ENCODE results near the gene ERF.

The ERF gene

DNA sequence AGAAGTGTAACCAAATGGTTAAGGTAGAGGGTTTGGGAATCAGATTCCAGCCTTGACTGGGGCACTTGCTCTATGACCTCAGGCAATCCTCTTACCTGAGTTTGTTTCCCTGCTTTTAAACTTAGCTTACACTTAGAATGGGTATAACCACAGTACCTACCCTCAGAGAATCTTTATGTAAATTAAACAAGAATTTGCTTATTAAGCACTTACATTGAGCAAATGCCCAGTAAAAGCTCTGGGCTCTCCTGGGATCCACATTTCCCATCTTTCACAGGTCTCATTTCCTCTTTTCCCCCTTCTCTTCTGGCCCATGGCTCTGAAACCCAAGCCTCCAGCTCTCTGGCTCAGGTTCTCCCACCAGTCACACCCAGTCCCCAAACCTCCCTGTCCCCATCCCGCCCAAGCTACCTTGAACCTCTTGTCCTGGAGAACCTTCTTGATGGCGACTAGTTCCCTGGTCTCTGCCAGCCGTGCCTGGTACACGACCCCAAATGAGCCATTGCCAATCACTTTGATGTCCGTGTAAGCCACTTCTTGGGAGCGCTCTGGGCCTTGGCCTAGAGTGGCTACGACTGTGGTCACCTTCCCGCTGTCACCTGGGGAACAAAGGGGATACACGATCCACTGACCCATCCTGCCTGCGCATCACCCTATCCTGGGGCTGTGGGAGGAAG is 15.2 kb downstream of the ERF start:
- no peak for DNase-seq (ENCODE audit: low spot score)

- no peak for DNase-seq (ENCODE audit: low spot score)
Observed at GRCh38 chr19:42235181-42235580, 19.7 kb downstream of the ERF start.

GRCh38 chr19:42234364-42234763 is 20.6 kb downstream of the ERF start:
- DNase-seq (ENCODE audit: low spot score), result no peak

GRCh38 chr19:42233678-42234292 is 21.1 kb downstream of the ERF start:
- DNase-seq (ENCODE audit: low spot score), result no peak

GRCh38 chr19:42233106-42233505 is 21.8 kb downstream of the ERF start:
- DNase-seq (ENCODE audit: low spot score), result no peak

- no peak for DNase-seq (ENCODE audit: low spot score)
Observed at GRCh38 chr19:42232435-42232834, 22.5 kb downstream of the ERF start.

- DNase-seq (ENCODE audit: low spot score), result no peak
Observed at GRCh38 chr19:42230571-42230970, 24.4 kb downstream of the ERF start.

DNA sequence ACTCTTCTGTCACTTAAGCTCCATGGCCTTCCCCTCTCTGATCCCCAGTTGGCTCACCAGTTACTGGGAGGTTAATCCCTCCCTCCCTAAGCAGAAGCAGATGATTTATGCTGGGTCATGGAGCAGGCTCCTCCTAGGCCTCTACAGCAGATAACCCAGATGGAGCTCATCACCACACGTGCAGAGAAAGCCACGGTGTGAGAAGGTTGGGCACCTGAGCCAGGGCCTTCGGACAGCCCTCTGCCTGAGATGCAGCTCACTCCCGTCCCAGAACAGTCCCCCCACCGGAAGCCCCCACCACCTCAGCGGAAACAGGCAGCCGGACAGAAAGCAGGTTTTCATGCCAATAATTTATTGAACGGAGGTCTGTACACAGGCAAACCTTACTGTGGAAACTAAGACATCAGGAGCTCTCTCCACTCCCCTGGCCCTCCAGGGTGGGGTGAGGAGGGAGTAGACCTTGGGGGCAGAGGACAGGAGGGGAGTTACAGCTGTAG is 25.0 kb downstream of the ERF start:
- no peak for DNase-seq (ENCODE audit: low spot score)

DNA sequence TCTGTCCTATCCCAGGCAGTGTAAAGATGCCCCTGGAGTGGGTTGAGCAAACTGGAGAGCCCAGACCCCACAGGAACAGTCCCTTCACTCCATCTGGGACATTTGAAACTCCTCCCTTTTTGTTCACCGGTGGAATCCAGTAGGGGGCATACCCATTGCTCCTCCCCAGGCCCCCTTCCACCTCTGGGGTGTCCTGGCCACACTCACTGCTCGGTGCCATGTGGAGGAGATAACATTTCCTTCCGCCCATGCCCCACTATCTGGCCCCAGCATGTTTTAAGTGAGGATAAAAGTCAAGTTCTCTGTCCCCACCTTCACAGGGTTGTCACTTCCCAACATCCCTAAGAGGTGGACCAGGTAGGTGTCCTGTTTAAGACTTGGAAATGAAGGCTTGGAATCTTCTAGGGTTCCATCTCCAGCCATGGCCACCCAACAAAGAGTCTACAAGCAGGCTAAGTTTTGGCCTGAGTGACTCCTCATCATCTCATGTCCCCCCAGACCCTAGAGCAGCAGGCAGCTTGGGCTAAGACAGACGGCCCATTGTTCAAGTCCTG is 25.6 kb downstream of the ERF start:
- DNase-seq (ENCODE audit: low spot score), result no peak

DNA sequence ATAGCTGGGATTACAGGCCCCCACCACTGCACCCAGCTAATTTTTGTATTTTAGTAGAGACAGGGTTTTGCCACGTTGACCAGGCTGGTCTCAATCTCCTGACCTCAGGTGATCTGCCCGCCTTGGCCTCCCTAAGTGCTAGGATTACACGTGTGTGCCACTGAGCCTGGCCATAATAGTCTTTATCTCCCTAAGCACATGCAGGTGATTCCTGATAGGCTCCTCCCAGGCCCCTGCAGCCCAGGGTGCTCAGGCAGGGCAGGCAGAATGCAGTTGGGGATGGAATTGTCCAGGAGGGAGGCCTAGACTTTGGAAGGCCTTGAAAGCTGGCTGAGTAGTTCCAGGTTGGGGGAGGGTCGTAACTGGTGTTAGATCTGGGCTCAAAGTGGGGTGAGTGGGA is 26.3 kb downstream of the ERF start:
- no peak for DNase-seq (ENCODE audit: low spot score)

DNA sequence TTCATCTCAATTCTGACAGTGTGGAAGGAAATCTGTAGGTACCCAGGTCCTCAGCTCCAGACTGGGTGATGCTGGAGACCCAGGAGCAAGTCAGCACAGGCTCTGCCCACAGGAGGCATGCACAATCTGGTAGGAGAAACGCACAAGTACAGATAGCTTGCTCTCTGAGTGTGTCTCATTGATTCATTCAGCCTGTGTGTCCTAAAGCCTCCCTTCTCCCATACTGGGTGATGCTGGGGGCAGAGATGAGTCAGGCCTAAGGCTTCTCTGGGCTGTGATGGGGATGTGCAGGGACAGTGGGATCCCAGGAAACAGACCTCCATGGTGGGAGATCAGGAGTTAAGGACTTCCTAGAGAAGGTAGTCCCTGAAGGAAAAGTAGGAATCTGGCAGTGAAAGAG is 28.0 kb downstream of the ERF start:
- no peak for DNase-seq (ENCODE audit: low spot score)

- no peak for DNase-seq (ENCODE audit: low spot score)
Observed at GRCh38 chr19:42225718-42226292, 29.1 kb downstream of the ERF start.

DNA sequence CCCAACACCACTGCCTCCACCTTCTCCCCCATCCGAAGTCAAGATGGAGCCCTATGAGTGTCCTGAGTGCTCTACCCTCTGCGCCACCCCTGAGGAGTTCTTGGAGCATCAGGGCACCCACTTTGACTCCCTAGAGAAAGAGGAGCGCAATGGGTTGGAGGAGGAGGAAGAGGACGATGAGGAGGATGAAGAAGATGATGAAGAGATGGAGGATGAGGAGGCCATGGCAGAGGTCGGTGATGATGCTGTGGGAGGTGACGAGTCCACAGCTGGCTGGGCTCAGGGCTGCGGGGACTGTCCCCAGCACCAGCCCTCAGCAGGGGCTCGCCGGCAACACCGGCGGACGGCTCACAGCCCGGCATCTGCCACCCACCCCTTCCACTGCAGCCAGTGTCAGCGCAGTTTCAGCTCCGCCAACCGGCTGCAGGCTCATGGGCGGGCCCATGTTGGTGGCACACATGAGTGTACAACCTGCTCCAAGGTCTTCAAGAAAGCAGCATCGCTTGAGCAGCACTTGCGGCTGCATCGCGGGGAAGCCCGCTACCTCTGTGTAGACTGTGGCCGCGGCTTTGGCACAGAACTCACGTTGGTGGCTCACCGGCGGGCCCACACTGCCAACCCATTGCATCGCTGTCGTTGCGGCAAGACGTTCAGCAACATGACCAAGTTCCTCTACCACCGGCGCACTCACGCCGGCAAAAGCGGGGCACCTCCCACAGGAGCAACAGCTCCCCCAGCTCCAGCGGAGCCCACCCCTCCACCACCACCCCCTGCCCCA is 29.8 kb downstream of the ERF start:
- DNase-seq (ENCODE audit: low spot score), result no peak

DNA sequence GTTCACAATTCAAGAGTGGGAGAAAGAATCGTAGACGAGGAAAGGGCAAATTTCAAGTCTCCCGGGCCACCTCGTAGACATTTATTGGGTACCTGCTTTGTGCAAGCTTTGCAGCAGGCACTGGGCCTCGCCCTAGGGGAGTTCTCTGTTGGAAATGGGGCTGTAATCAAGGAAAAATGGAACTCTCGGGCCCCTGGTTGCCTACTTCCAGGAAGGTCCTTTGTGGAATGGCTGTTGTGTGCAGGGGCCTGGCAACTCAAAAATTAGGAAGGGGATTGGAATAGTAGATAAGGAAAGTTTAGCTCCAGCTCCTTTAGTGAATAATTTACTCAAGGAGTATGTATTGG is 34.2 kb downstream of the ERF start:
- no peak for DNase-seq (ENCODE audit: low spot score)

GRCh38 chr19:42219812-42220750 is 34.8 kb downstream of the ERF start, which contains the start of gene ZNF526:
Gene ZNF526, plus strand, starts transcription at chr19:42220312. Its CDS starts 4,092 bp downstream, at chr19:42224404.
- peak; percentile 98 for DNase-seq (ENCODE audit: low spot score)

DNA sequence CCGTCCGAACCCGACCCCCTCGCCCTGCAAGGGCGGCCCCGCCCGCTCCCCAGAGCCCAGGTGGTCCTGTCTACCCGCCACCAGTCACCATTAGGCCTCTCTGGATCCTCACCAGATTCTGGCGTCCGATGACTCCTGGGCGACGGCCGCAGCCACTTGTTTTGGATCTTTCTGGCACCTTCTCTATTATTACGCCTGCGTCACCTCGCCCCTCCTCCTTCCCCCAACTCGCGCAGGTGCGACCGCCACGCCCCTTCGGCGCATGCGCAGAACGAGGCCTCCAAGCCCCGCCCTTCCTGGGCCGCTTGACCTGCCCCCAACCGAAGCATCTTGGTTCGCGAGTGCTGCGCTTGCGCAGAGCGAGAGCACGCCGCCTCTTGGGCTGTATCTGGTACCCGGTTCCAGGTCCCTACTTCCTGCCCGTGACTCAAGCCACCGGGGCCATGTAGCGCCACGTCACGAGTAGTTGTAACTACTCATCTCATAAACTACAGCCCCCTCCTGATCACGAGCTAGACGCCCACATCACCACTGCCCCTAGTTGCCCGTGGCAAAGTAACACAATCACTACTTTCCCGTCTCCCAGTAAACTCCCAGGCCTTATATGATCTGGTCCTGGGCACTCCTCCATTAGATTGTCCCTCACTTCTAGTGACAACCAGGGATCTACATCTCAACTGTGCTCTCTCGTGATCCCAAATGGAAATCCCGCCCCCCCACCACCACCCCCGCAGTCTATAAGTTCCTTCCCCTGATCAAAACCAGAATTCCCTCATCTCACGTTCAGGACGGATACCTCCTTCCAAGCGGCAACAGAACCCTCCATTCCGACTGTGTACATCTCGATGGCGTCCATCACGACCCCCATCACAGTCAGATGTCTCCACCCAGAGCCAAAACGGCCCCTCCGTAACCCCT is 37.1 kb downstream of the ERF start, which contains the start of gene DEDD2:
Gene DEDD2, minus strand, starts transcription at position 158 of the 918 bp plus-strand sequence. CDS start 670 bp downstream, outside the sequence.
- peak; percentile 100 for DNase-seq (ENCODE audit: low spot score)

DNA sequence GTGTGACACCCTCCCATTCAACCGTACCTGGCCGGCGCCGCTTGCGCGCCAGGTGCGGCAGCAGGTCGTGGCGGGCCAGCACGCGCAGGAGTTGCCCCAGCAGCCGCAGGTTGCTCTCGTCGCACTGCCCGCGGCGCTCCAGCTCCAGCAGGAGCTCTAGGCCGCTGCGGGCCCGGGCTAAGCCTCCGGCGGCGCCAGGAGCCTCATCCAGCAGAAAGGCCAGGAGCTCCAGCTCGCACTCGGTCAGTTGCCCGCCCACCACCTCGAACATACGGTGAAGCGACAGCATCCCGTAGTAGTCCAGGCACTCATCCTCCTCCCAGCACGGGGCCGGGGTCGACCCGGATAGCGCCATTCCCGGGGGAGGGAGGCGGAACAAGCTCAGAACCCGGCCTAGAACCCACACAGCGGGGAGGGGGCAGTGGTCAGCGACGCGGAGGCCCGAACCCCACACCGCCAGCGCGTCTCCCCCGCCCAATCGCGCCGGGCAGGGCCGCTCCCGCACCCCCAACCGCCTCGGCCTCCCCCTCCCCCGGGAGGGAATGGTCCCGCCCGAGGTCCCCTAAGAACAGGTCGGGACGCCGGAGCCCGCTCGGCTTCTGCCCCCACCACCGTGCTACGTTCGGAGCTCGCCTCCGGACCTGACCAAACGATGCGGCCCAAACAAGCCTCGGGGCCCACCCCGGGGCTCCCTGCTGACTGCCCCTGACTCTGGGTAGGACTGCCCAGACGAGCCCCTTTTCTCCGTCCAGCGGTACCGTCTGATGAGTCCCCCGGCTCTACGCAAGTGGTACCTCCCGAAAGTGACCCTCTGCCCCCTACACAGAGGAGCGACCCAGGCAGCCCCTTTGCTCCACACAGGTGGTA is 38.0 kb downstream of the ERF start:
- no peak for DNase-seq (ENCODE audit: low spot score)

DNA sequence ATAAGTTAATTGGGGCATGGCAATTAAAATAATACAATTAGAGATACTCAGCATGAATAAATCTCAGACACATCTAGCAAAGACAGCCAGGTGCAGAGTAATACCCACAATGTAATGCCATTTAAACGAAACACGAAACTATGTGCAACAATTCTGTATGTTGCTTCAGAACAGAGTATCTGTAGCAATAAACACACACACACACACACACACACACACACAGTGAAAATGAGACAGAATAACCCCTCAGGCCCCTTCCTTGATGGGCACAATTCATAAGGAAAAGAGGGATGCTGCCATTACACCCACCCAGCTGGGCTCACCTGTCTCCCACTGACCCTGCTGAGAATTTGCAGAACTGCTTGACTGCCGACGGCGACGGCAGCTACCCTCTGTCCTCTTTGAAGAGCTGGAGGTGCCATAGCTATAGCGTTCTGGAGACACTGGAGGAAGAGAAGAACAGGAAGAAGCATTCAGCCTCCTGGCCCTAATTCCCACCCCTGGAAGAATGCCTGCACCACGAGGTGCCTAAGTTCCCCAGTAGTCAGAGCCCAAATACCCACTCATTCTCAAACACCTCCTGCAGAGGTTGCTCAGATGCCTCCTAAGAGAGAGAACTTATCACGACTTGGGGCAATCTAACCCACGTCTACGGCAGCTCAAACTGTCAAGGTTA is 40.0 kb downstream of the ERF start:
- no peak for DNase-seq (ENCODE audit: low spot score)

Measured in kidney capillary endothelial cell (primary cell).